ENCODE data around the gene DXO.
"Not testable (repeated sequence)": the region's sequence is repeated elsewhere in the genome, so short reads cannot be mapped to it uniquely, and the experiment has no call there.

- TF ChIP-seq CTCF (IDR thresholded peaks at IDR 0.05); ZFX (IDR thresholded peaks at IDR 0.05; ENCODE audit: borderline replicate concordance): not testable (repeated sequence)
Measured at GRCh38 chr6:32009537-32009936, 37.6 kb upstream of the DXO start.
